GM12865 (cell line): ENCODE results near the gene TTC28.

ENCODE experiments used
- DNase-seq: peaks from one replicate; pipeline ENCODE4 v3.0.0; 2010; ENCODE audit warnings: low read depth
- H3K4me3 ChIP-seq: 2 replicates; pipeline ENCODE4 v1.5.1; 2011; ENCODE audit warnings: mild to moderate bottlenecking, low read depth, low read length, control low read depth
- TF ChIP-seq, protein P1 (sequence below): IDR thresholded peaks from 2 replicates; pipeline ENCODE4 v1.5.1; 2011; ENCODE audit warnings: low read length, control low read depth, low read depth, inconsistent platforms; ENCODE audit not compliant: insufficient read depth; ENCODE audit errors: missing control alignments

The TTC28 gene

DNA sequence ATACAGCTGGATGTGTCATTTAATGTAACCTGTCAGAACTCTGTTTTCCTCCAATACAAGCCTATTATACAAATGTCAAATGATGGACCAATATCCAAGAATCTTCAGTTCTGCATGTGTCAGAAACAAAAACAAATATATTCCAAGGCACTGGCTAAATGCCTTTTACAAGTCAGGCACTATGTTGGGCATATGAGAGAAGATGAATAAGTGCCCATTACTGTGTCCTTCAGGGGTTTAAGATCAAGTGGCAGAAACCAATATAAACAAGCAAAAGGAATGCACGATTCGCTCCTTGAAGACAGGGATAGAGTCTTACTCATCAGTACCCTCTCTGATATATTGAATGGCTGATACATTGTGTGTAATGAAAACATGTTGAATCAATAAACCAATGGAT lies 254.4 kb downstream of the TTC28 start:
- no peak overlapping the region for H3K4me3 ChIP-seq
- TF ChIP-seq, protein P1, sequence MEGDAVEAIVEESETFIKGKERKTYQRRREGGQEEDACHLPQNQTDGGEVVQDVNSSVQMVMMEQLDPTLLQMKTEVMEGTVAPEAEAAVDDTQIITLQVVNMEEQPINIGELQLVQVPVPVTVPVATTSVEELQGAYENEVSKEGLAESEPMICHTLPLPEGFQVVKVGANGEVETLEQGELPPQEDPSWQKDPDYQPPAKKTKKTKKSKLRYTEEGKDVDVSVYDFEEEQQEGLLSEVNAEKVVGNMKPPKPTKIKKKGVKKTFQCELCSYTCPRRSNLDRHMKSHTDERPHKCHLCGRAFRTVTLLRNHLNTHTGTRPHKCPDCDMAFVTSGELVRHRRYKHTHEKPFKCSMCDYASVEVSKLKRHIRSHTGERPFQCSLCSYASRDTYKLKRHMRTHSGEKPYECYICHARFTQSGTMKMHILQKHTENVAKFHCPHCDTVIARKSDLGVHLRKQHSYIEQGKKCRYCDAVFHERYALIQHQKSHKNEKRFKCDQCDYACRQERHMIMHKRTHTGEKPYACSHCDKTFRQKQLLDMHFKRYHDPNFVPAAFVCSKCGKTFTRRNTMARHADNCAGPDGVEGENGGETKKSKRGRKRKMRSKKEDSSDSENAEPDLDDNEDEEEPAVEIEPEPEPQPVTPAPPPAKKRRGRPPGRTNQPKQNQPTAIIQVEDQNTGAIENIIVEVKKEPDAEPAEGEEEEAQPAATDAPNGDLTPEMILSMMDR, result no peak
- DNase-seq, result no peak

DNA sequence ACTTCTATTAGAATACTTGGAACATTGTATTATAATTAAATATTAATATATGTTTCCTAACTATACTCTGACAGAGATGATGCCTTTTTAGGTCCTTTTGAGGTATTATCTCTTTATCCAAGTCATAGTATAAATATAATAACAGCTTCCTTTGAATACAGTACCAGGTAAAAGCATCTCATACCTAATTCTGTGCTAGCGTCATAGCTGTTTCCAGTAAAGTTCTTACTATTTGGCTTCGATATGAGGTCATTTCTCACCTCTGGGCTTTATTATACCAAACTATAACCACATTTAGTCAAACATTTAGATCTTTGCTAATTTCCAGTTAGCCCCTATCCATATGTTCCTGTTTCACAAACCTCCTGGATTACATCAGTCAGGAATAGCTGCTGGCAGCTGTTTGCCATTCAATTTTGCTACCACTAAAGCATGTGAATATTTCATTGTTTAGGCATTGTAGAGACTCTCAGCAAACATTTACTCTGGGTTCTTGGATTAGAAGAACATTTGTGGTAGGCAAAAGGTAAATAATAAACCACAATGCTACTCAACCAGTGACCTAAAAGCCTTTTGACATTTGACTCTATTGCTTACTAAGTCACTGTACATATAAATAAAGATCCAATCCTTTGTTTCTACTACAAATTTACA lies 255.1 kb downstream of the TTC28 start:
- TF ChIP-seq, protein P1, result no peak
- no peak for DNase-seq

DNA sequence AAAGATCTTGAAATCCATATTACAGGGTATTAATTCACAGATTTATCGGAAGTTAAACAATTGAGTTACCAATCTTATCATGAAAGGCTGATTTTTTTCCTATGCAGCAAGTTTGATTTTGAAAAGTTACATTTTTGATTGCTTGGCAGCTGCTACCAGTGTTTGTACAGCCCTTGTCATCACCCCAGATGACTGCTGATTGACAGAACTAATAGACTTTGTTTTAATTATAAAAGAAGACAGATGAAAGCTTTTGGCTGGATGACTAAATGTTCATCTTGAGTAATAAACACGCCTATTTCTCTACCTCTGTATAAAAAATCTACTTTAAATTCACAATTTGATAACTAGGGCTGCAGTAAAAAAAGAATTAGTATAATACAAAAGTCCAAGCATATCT lies 259.7 kb downstream of the TTC28 start:
- DNase-seq, result no peak
- TF ChIP-seq, protein P1, result no peak
- H3K4me3 ChIP-seq, result no peak overlapping the region

More for the DNA sequence above, 255.1 kb downstream of the TTC28 start:
- H3K4me3 ChIP-seq, result no peak overlapping the region

DNA sequence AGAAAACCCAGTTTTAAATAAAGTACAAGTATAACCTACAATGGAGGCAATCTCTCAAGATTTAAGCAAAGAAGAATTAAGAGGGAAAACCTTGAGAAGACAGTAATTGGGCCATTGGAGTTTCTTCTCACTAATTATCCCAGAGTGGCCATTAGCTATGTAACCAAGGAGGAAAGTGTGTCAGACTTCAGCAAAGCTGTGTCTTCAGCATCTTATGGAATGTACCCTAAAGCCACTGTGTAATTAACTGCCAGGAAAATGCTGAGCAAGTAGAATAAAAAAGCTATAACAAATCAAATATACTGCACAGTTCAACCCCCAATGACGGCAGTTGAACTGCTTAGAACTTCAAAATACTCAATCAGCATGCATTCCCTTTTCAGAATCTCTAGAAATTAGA lies 261.6 kb downstream of the TTC28 start:
- no peak for DNase-seq
- TF ChIP-seq, protein P1, result no peak
- H3K4me3 ChIP-seq, result no peak overlapping the region

DNA sequence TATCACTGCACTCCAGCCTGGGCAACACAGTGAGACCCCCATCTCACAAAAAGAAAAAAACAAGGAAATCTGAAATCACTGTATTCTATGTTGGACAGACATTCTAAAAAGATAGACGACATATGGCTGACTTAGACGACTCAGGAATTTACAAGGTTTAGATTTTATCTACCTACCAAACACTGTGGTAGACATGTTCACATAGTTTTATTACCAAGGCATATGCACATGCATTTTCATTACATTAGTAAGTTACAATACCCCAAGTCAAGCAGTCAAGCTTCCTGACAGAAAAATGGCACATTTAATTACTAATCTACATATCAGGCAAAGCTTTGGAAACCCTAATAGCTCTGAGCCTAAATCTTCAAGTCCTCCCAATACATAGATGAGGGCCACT lies 262.2 kb downstream of the TTC28 start:
- TF ChIP-seq, protein P1, result no peak
- H3K4me3 ChIP-seq, result no peak overlapping the region
- no peak for DNase-seq

DNA sequence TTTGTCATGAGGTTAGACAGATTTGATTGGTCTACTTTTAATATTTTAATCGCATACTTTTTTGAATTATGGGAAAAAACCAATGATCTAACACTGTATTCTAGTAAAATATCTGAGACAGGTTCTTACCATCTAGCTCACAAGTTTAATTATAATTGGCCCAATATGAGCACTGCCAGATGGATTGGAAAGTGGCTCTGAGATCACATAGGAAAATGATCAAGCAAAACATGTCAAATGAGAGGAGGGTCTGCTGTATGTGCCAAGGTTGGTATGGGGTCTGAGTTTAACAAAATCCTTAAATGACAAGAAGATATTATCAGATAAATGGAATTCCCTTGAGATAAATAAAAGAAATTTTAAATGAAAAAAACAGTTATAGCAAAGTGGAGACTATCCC lies 264.7 kb downstream of the TTC28 start:
- DNase-seq, result no peak
- no peak overlapping the region for H3K4me3 ChIP-seq

More for the DNA sequence above, 264.7 kb downstream of the TTC28 start:
- TF ChIP-seq, protein P1, result no peak
